ENCODE data around the gene MYRIP. TPM values are rescaled to one million over a fixed set of nuclear protein-coding genes. Genes with fewer than 3 reads are reported as not detected.

The MYRIP gene
- total RNA-seq, 1 experiment from 2014 or later, result not detected

DNA sequence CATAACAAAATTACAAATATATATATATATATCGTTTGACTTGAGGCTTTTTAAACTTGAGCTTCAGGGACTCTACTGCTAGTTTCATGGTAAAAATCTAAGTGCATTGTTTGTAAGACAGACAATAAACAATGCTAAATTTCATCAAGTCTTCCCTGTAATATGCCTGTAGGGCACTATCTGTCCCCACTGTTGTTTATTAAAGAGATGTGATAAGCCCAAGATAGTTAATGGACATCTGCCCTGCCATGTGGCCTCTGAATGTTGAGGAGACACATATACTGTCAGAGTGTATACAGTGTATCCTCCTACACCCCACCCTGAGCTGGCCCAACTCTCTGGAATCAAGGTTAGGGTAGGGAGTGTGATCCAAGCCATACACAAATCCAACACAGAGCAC is 485.0 kb downstream of the MYRIP start:
- ATAC-seq, result no peak
- no peaks in the 10 kb centered on the region for H3K9me2 ChIP-seq (replicated peaks; ENCODE audit: low read length)
- intact Hi-C loops (cut with micrococcal nuclease), result no loop called here
- BruUV-seq (replicated peaks), result no TSS peak
- no peak overlapping the region for H3K9ac ChIP-seq (ENCODE audit: low read length)
- no peak overlapping the region for H3K4me3 ChIP-seq (ENCODE audit: low read length)
- DNase-seq, result no peak
- no peak overlapping the region for H3K27ac ChIP-seq (ENCODE audit: low read length)
- no peaks in the 10 kb centered on the region for H3F3A ChIP-seq (ENCODE audit: low read length, unreplicated experiment)
- H3K4me2 ChIP-seq (ENCODE audit: low read length), result no peak overlapping the region
- H3K79me2 ChIP-seq (ENCODE audit: low read length), result no peaks in the 10 kb centered on the region
- no peaks in the 10 kb centered on the region for H3K36me3 ChIP-seq (ENCODE audit: low read depth, low read length)
- POLR2A ChIA-PET (ENCODE audit: unreplicated experiment), result no interaction called here
- CTCF ChIA-PET, result no interaction called here
- no peaks in the 10 kb centered on the region for H3K27me3 ChIP-seq (ENCODE audit: low read length)
- TF ChIP-seq EZH2 (IDR thresholded peaks at IDR 0.05; ENCODE audit: low read length, unreplicated experiment) (no peak), EZH2phosphoT487 (IDR thresholded peaks at IDR 0.05; ENCODE audit: borderline replicate concordance, low read length) (no peak)
- TF ChIP-seq, protein P1, sequence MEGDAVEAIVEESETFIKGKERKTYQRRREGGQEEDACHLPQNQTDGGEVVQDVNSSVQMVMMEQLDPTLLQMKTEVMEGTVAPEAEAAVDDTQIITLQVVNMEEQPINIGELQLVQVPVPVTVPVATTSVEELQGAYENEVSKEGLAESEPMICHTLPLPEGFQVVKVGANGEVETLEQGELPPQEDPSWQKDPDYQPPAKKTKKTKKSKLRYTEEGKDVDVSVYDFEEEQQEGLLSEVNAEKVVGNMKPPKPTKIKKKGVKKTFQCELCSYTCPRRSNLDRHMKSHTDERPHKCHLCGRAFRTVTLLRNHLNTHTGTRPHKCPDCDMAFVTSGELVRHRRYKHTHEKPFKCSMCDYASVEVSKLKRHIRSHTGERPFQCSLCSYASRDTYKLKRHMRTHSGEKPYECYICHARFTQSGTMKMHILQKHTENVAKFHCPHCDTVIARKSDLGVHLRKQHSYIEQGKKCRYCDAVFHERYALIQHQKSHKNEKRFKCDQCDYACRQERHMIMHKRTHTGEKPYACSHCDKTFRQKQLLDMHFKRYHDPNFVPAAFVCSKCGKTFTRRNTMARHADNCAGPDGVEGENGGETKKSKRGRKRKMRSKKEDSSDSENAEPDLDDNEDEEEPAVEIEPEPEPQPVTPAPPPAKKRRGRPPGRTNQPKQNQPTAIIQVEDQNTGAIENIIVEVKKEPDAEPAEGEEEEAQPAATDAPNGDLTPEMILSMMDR (conservative IDR thresholded peaks at IDR 0.05; ENCODE audit: low read depth, low read length), result no peak
- no peak overlapping the region for H2AFZ ChIP-seq (ENCODE audit: low read length)
- H3K9me3 ChIP-seq (ENCODE audit: low read length), result no peaks in the 10 kb centered on the region
- H4K20me1 ChIP-seq (ENCODE audit: low read length), result no peaks in the 10 kb centered on the region
- H3K4me1 ChIP-seq (ENCODE audit: insufficient read depth, low read length), result no peaks in the 10 kb centered on the region

DNA sequence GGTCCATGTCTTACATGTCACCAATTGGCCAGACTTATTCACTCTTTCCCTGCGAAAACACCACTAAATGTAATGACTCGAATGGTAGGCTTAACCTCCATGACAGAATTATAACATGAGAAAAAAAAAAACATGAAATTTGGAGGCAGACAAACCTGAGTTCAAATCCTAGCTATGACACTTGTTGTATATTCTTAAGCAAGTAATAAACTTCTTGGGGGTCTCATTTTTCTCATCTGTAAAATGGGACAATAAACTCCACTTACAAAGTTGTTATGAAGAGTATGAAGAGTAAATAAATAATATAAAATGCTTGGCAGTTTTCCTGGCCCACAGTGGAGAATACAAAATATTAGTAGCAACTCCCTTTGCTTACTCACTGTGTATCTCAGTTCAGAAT is 488.7 kb downstream of the MYRIP start:
- H3K36me3 ChIP-seq (ENCODE audit: low read depth, low read length), result no peaks in the 10 kb centered on the region
- TF ChIP-seq EZH2phosphoT487 (IDR thresholded peaks at IDR 0.05; ENCODE audit: borderline replicate concordance, low read length) (no peak), EZH2 (IDR thresholded peaks at IDR 0.05; ENCODE audit: low read length, unreplicated experiment) (no peak)
- TF ChIP-seq, protein P1 (conservative IDR thresholded peaks at IDR 0.05; ENCODE audit: low read depth, low read length), result no peak
- ATAC-seq (no peak), DNase-seq (no peak)
- H3K27me3 ChIP-seq (ENCODE audit: low read length), result no peaks in the 10 kb centered on the region
- no peak overlapping the region for H3K9ac ChIP-seq (ENCODE audit: low read length)
- no peaks in the 10 kb centered on the region for H3K9me3 ChIP-seq (ENCODE audit: low read length)
- H3K4me1 ChIP-seq (ENCODE audit: insufficient read depth, low read length), result no peaks in the 10 kb centered on the region
- no peak overlapping the region for H2AFZ ChIP-seq (ENCODE audit: low read length)
- BruUV-seq (replicated peaks), result no TSS peak
- intact Hi-C loops (cut with micrococcal nuclease), result no loop called here
- no peak overlapping the region for H3K4me2 ChIP-seq (ENCODE audit: low read length)
- no peaks in the 10 kb centered on the region for H3F3A ChIP-seq (ENCODE audit: low read length, unreplicated experiment)
- no peaks in the 10 kb centered on the region for H3K79me2 ChIP-seq (ENCODE audit: low read length)
- CTCF ChIA-PET, result no interaction called here
- H3K9me2 ChIP-seq (replicated peaks; ENCODE audit: low read length), result no peaks in the 10 kb centered on the region
- H3K27ac ChIP-seq (ENCODE audit: low read length), result no peak overlapping the region
- H3K4me3 ChIP-seq (ENCODE audit: low read length), result no peak overlapping the region
- no peaks in the 10 kb centered on the region for H4K20me1 ChIP-seq (ENCODE audit: low read length)
- POLR2A ChIA-PET (ENCODE audit: unreplicated experiment), result no interaction called here

DNA sequence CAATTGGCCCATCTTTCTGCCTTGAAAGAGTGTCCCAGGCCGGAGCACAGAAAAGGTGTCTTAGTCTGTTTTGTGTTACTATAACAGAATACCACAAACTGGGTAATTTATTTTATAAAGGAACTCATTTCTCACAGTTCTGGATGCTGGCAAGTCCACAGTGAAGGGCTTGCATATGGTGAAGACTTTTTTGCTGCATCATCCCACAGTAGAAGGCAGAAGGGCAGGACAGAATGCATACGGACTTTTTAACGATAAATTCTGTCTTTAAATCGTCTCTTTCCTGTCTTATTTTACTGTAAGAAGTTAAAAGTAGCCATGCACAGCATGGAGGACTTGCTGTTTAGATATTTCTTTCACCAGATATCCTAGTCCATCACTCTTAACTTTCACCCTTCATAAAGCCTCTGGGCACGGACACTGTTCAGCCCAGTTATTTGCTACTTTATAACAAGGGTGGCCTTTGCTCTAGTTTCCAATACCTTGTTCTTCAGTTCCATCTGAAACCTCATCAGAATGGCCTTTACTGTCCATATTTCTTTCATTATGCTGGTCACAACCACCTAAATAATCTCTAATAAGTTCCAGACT is 489.8 kb downstream of the MYRIP start:
- no peaks in the 10 kb centered on the region for H3K27me3 ChIP-seq (ENCODE audit: low read length)
- TF ChIP-seq EZH2phosphoT487 (IDR thresholded peaks at IDR 0.05; ENCODE audit: borderline replicate concordance, low read length) (no peak), EZH2 (IDR thresholded peaks at IDR 0.05; ENCODE audit: low read length, unreplicated experiment) (no peak)
- TF ChIP-seq, protein P1 (conservative IDR thresholded peaks at IDR 0.05; ENCODE audit: low read depth, low read length), result no peak
- H3K9me3 ChIP-seq (ENCODE audit: low read length), result no peaks in the 10 kb centered on the region
- no peaks in the 10 kb centered on the region for H3K9me2 ChIP-seq (replicated peaks; ENCODE audit: low read length)
- H3K4me2 ChIP-seq (ENCODE audit: low read length), result no peak overlapping the region
- no peak overlapping the region for H2AFZ ChIP-seq (ENCODE audit: low read length)
- H3F3A ChIP-seq (ENCODE audit: low read length, unreplicated experiment), result no peaks in the 10 kb centered on the region
- H3K4me1 ChIP-seq (ENCODE audit: insufficient read depth, low read length), result no peaks in the 10 kb centered on the region
- BruUV-seq (replicated peaks), result no TSS peak
- H3K4me3 ChIP-seq (ENCODE audit: low read length), result no peak overlapping the region
- no peak for ATAC-seq
- CTCF ChIA-PET, result no interaction called here
- no peak for DNase-seq
- no peaks in the 10 kb centered on the region for H3K79me2 ChIP-seq (ENCODE audit: low read length)
- H4K20me1 ChIP-seq (ENCODE audit: low read length), result no peaks in the 10 kb centered on the region
- H3K36me3 ChIP-seq (ENCODE audit: low read depth, low read length), result no peaks in the 10 kb centered on the region
- POLR2A ChIA-PET (ENCODE audit: unreplicated experiment), result no interaction called here
- H3K27ac ChIP-seq (ENCODE audit: low read length), result no peak overlapping the region
- no peak overlapping the region for H3K9ac ChIP-seq (ENCODE audit: low read length)
- intact Hi-C loops (cut with micrococcal nuclease), result no loop called here
